ENCODE measurements around the gene RNF13.

- TF ChIP-seq CTCF (IDR thresholded peaks at IDR 0.05), result no peak
- no peak for TF ChIP-seq POLR2A (IDR thresholded peaks at IDR 0.05)
Measured at GRCh38 chr3:149999421-149999820, 186.4 kb downstream of the RNF13 start.
